NCI-H345 (cell line): ENCODE measurements around the gene OVCH2.

ENCODE experiments used
- DNase-seq: peaks from one replicate; lab custom pipeline; 2025; lab: John Stamatoyannopoulos, UW

Gene OVCH2

DNA sequence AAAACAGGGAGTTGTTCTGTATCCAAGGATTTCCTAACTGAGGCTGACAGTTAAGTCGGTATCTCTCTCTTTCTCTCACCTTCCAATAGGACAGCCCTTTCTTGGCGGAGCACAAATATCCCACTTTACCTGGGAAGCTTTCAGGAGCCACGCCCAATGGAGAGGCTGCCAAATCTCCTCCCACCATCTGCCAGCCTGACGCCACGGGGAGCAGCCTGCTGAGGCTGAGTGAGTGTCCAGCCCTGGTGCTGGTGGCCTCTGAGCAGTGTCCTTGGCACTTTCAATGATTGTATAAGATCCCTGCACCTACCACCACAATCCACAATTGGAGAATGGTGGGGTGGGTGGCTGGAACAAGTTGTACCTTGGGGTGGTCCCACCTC, 66.6 kb downstream of the OVCH2 start:
- peak; percentile 44 for DNase-seq
